ENCODE data around the gene LNX2.

LNX2 gene

DNA sequence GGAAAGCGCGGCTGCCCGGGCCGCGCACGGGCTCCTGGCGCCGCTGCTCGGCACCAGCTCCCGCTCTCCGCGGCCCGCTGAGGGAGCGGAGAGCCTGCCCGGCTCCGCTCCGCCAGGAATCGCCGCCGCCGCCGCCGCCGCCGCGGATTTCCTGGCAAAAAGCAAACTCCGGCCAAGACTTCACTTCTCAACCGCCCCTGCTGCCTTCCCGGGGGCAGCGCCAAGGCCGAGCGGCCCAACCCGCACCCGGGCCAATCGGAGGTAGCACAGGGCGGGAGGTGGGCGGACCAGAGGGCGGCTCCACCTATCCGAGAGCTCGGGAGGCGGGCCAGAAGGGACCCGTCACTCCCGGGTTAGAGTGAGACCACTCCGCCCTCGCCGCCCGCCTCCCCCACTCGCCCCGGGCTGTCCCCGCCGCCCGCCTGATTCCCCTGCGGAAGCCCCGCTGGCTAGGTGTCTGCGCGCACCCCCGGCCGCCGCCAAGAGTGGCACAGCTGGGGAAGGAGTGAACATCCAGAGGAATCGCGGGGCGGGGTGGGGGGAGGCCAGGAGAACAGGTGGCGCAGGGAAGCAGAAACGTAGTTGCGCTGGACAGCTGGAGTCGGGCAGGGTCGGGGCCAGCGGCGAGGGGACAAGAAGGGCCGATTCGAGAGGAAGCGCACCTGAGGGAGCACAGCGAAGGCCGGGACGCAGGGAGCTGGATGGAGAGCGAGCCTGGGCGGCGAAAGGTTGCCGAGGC is at the start of gene LNX2:
LNX2 (minus strand) TSS at position 153 of the 739 bp plus-strand sequence. CDS start 38,826 bp downstream, outside the sequence.
- DNase-seq (ENCODE audit: low read depth), result peak; percentile 80

DNA sequence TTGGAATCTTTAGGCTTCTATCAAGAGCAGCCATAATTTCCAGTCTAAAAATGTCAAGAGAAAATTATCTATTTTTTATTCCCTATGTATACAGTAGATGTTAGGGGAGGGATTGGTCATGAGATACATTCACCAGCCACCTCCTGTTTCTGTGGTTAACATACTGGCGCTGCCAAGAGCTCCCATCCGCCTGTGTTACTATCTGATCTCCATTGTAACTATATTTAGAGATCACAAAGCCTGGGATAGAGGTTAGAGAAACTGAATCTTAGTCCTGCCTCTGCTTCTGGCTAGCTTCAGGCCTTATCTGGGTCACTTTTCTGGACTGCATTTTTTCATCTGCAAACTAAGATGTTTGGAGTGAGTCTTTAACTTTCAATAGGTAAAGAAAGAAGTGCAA is 47.6 kb upstream of the LNX2 start:
- DNase-seq (ENCODE audit: low read depth), result no peak

DNA sequence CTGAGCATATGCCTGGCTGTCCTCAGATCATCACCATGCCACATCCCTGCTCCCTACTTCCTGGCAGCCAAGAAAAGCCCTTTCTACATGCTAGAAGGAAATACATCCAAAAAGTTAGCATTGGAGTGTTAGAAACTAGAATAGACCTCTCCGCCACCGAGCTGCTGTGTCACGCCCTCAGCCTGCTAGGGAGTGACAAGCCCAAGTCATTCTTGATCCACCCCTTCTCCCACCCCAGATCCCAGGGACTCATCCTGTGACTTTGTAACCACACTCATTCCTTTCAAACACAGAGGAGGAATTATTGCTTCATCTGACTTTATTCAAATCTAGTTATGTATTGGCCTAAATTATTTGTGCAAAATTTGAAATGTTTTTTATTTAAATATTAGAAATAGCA is 46.6 kb upstream of the LNX2 start:
- no peak for DNase-seq (ENCODE audit: low read depth)

DNA sequence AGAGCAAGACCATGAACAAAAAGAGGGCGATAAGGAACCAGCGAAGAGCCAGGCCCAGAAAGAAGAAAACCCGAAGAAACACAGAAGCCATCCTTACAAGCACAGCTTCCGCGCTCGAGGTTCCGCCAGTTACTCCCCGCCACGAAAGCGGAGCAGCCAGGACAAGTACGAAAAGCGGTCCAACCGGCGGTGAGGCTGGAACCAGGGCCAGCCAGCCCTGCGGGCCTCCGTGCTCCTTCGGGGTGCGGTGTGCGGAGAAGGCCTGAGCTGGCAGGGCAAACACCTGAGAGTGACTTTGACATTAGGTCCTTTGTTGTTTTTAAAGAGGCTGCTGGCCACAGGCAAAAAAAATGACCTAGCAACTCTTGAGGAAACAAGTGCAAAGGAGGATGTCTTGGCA is 45.4 kb upstream of the LNX2 start:
- no peak for DNase-seq (ENCODE audit: low read depth)

DNA sequence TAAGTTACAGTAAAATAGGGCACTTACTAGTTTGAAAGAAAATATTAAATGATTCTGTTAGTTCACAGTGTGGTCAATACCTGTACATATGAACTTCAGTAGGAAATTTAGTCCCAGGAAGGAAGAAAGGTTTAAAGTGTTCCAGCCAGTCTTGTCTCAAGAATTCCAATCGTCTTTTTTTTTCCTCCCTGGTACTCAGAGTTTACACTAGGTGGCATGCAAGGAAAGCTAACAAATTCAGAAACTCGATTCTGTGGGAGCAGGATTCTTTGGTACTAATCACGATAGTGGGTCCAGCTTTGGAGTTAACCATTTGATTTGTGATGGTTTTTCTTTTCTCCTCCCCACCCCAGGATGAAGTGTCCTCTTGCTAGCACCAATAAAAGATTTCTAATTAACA is 45.0 kb upstream of the LNX2 start:
- DNase-seq (ENCODE audit: low read depth), result no peak

DNA sequence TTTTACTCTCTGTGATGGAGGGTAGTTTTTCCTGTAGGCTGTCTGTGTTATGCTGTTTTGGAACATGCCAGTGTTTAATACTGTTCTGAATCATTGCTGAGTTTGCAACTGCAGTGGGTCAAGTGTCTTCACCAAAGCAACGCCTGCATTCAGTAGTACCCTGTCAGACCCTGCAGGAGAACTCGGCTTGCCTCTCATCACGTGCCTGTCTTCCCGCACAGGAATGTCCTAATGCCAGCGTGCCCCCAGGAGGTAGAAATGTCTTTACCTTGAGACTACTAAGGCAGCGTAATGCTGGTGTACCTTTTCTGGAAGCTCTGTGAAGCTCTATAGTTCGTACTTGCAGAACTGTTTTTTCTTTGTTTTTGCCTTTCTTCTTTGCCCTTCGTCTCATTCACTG is 43.6 kb upstream of the LNX2 start:
- DNase-seq (ENCODE audit: low read depth), result no peak

DNA sequence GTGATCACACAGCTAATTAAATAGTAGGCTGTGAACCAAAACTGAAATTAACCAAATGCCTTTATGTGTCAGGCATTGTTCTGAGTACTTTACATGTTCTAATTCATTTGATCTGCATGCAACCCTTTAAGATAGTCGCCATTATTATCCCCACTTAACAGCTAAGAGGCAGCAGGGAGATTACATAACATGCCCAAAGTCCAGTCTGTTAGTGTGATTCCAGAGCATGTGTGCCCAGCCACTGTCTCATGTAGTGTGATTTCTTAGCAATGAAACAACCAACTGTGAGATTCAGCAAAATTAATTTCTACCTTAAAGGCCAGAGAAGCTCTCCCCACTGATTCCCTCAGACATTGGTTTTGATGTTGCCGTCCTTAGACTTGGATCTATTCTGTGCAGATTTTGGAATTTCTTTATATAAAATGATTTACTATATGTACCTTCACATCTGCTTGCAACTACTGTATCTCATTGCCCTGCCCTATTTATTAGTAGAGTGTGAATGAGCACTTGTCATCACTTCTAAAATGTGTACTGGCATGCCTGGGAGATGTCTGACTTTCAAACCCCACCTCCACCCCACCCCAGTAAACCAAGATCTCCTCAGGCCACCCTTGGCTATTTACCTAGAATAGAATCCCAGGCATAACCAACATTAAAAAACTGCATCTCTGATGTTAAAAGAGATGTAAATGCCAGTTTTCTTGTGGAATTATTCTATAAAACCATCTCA is 42.6 kb upstream of the LNX2 start:
- no peak for DNase-seq (ENCODE audit: low read depth)

DNA sequence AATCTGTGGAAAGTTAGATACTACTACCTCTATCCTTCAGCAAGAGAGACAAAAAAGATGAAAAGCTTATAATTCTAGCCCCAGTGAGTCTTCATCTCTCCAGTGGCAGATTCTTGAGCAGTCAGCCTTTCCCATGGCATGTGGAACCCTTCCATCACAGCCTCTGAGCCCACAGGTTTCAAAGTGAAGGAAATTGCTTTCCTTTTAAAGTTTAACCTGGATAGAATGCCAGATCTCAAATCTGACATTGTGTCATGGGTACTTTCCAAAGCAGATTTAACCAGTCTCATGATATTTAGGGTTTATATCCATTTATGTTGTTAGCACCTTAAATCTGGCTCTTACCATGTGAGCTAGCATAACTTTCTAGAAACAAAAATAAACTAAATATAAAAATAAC is 40.7 kb upstream of the LNX2 start:
- DNase-seq (ENCODE audit: low read depth), result no peak

DNA sequence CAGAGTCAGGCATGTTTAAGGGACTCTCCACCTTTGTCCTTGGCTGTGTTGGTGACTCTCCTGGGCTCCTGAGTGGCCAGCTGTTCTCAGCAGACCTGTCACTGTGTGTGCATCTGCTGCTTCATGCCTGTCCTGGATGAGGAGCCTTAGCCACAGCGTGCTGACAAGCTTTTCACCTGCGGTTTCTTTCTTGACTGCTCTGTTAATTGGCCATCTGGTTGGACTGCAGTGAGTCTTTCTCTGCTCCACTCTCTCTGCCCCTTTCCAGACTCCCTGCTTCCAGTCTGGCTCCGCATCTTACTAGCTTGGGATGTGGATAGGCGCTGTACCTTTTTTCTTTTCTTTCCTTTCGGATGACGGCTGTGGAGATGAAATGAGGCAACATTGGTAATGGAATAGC is 40.2 kb upstream of the LNX2 start:
- DNase-seq (ENCODE audit: low read depth), result no peak

DNA sequence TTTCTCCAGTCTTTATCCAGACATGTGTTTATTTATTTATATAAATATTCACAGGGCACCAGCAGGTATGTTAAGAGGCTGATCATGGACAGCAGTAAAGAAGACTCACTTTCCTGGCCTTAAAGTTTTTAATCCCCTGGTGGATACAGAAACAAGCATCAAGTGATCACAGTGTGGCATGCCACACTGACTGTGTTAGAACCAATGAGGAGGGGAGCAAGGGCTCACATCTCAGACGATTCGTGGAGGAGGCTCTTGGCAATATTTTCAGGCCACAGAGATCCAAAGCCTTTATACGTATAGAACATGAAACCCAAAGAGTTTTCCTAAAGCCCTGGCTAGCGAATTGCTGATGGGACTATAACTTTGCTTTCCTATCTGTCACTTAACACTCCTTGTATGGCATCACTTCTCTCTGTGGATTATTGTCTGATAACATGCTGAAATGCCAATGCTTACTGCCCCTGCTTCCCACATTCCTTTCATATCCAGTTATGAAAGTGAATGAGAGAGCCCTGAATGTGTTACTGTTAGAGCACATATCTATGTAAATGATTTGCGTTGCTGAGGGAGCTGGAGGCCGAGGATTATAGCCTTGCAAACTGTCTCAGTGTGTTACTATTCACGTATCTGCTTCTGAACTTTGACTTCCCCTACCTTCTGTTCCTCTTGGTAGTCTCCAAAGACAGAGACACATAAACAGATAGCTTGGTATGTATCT is 39.0 kb upstream of the LNX2 start:
- DNase-seq (ENCODE audit: low read depth), result no peak

DNA sequence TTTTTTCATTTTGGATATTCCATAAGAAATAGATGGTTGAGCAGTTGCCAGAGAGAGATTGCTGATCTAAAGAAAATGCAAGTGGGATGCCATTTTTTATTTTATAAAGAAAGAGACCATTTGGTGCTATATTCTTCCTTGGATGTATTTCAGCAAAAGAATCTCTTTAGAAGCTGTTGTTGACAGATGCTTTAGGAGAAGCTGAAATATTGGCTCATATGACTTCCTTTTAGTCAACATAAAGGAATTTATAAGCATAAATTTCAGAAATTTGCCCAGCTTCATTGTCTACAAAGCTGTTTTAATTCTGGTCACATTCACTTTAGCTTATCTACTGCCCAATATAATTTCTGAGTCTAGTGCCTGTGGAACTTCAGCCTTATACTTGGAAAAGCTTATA is 38.2 kb upstream of the LNX2 start:
- DNase-seq (ENCODE audit: low read depth), result no peak

DNA sequence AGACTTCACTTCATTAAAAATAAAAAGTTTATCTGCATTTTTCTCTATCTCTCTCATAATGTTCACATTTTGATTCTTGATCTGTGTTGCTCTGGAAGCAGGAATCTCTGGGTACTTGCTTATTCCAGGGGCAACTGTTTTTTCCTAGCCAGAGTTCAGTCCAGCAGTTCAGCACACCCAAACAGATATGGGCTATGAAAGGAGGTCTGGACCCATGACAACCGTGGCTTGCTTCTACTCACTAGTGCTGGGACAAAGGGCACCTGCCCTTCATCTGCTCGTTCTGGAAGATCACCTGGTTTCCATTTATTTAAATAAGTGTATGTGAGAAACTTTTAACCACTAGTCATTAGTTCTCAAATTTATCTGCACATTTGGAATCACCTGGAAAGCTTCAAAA is 37.4 kb upstream of the LNX2 start:
- DNase-seq (ENCODE audit: low read depth), result no peak

DNA sequence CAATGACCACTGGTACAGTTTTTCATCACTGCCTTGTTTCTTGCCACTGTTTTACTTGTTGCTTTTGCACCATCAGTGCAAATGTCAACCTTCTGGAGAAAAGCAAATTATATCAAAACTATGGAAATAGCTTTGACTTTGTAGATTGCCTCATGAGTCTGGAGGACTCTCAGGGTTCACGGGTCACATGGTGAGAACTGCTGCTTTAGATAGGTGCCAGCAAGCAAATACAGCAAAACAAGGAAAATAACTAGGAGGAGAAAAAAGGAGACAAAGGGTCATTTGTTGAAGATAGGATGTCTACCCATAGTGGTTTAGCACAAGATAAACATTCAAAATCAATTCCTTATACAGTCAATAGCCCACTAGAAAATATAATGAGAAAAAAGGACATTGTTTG is 34.5 kb upstream of the LNX2 start:
- DNase-seq (ENCODE audit: low read depth), result no peak

DNA sequence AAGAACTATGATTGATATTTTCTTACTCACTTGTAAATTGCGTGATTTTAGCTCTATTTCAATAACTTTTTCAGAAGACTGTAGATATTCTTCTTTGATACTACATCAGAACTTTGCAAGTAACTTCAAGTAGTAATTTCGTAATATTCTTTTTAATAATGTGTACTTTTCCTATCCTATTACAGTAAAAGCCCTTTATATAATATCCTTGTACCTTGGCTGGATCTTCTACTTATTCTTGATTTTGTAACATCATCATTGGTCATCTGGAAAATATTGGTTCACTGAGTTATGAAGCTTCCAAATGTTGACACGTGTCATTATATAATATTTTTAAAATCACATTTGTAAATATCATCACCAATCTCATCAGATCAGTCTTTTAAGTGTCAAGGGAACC is 33.7 kb upstream of the LNX2 start:
- DNase-seq (ENCODE audit: low read depth), result no peak

DNA sequence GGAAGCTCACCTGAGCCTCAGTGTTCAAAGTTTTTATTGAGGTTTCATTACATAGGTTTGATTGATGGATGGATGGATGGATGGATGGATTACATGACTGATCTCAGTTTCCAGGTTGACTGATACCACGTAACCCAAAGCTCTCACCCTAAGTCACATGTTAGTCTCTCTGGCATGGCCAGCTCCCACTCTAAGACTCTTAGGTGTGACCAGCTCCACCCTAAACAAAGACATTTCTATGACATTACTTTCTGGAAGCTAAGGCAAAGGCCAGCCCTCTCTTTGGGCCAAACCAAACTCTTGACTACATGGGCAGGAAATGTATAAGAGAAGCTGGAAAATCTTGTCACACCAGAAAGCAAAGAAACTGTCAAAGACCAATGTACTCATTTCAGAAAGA is 30.0 kb upstream of the LNX2 start:
- no peak for DNase-seq (ENCODE audit: low read depth)

DNA sequence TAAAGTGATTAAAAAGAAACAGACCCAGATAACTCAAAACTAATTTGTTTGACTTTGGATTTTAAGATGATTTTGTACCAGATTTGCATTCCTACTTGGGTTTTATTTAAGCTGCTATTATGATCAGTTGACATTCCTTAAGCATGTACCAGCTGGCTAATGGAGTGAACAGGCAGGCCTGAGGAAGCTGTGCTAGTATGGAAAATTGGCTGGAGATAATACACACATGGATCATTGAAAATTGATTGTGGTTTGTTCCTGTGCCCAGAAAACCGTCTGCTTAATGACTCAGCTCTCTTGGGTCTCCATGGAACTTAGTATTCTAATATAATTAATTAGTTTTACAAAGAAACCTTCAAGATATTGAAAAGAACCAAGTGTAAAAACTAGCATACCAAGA is 24.0 kb upstream of the LNX2 start:
- no peak for DNase-seq (ENCODE audit: low read depth)

DNA sequence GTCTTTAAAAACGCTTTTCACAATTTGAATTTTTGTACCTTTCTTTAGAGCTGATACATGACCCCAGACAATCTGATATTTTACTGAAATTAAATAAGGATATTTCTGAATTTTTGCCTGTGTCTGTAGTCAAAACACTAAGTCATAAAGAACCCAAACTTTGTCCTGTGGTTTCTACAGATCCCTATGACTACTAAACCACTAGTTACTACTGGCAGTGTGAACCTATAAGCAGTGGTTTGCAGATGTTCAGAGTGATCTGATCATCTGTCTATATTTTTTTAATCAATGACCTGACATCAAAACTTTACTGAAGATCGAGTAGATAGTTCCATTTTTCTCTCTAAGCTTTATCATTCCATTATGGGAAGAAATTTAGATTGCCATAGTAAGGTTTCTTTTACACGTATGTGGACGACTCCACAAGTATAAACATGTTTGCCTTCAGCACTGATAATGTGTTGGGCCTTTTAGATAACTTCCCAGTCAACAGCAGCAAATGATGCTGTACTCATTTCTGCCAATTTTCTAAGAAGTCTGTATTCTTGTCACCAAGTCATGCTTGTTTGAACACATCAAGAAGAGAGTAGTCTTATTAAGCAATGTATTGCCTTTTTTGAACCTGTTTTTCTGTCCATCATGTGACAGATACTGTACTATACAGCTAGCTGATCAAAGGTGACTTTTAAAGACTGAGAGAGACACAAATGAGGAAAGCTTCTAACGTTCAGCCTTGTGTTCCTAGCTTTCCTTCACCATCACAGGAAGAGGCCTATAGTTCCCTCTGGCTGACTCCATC is 23.2 kb upstream of the LNX2 start:
- DNase-seq (ENCODE audit: low read depth), result no peak

DNA sequence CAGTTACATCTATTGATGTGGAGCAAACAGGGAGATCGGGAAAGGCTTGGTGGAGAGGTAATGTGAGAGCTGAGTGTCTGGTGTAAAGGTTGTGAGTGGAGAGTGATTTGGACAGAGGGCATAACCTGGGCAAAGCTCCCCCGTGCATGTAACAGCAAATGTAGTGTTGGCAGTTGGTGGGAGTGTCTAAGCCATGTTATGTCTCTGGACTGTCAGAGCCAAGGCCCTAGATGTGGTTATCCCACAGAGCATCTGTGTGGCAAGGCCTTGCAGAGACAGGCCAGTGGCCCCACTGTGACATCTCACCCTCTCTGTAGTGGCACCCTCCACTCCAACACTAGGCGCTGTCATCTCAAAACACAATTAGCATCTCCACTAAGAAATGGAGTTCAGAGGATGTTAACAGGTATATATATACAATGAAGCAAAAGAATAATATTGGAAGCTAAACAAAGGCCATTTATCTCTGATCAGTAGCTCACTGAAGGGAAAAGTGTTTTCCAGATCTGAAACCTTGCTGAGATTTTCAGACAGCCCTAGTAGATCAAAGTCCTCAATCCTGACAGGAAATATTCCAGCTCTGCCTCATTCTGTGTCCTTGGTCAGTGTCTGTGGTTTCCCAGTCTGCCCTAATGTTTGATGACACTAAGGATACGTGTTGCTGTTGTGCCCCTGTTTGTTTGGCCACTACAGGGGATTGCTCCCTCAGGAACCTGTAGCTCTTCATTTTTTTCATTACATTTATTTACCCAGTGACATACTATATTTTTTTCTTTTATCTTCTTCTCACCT is 21.6 kb upstream of the LNX2 start:
- DNase-seq (ENCODE audit: low read depth), result no peak

DNA sequence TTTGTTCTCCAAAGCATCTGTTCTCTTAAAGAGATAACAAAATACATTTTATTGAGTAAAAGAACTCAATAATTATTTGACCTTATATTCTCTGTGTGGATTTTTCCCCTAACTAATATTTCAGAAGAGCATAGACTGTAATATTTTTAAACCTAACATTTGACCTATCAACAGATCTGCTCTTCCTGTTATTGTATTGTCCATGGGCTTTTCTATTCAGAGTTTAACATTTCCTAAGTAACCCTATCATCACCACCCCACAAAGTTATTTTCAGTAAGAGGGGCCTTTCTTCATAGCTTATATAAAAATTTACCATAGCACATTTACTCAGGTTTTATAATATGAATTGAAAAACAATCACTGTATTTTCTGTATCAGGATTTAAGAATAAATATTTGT is 18.9 kb upstream of the LNX2 start:
- DNase-seq (ENCODE audit: low read depth), result no peak

DNA sequence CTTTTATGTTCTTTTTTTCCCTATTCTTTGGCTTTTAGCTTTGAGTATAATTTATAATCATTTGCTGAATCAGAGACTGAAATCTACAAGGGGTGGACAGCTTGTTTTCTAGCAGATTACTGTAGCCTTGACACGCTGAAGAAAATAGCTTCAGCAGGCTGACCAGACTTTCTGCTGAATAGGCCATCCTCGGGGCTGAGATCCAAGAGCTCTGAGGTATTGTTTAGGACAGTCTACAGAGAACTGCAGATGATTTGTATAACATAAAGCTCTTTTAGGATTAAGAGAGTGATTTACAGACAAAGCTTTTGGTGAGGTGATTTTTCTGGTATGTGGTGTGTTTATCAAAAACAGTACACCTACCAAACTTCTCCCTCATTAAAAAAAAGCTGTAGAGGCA is 18.2 kb upstream of the LNX2 start:
- no peak for DNase-seq (ENCODE audit: low read depth)

DNA sequence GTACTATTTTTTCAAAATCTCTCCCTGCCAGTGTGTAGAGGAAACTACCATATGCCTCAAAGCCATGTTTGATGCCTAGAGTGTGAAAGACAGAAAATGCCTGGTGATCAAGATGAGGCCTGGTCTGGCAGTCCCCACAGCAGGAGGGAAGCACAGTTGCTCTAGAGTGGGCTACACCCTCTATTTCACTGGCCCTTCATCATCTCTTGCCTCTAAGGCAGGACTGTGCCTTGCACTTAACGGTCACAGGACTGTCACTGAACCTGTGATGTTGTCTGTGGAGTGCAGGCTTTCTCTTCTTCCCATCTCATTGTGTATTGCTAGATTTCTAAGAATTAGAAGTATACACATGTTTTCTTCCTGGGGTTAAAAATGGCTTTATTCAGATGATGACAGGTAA is 17.7 kb upstream of the LNX2 start:
- no peak for DNase-seq (ENCODE audit: low read depth)

DNA sequence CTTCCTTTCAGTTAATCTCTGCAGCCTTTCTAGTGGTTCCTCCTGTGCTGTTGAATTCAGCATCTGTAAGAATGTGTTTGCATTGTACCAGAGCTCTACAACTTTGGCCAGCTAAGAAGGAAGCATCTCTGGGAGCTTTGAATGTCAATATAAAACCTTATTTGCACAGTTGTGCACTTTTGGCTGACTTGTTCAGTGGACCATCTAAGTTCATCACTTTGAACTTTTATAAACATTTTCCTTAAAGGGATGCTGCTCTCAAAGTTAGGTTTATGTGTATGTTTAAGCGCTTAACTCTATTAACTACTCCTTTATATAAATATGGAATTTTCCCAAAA is 16.9 kb upstream of the LNX2 start:
- DNase-seq (ENCODE audit: low read depth), result no peak

Measured in non-pigmented ciliary epithelial cell (primary cell).